ENCODE results near the gene PPP2R5D.
"Not testable (repeated sequence)": the region's sequence is repeated elsewhere in the genome, so short reads cannot be mapped to it uniquely, and the experiment has no call there.

Gene PPP2R5D

DNA sequence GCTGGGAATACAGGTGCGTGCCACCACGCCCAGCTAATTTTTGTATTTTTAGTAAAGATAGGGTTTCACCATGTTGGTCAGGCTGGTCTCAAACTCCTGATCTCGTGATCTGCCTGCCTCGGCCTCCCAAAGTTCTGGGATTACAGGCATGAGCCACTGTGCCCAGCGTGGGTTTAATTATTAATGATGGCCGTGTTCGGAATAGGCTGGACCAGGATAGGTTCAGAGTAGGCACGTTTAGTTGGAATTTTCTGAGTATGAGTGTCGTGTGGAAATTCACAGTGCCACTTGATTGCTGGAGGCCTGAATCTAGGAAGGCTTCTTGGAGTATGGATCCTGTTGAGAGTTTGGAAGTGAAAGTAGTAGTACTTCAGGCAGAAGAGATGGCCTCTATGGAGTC, 13.8 kb downstream of the PPP2R5D start:
- not testable (repeated sequence) for DNase-seq

DNA sequence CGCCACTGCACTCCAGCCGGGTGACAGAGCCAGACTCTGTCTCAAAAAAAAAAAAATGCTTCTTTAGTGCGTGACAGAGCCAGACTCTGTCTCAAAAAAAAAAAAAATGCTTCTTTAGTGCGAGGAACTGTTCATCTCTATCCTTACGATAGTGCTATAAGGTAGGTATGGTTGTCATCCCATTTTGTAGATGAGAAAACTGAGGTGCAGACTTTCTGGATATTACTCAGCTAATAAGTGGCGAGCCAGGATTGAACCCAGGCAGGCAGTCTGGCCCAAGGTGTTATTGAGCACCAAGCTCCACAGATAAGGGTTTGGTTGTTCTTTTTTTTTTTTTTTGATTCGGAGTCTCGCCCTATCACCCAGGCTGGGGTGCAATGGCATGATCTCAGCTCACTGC, 17.5 kb downstream of the PPP2R5D start:
- no peak for DNase-seq

DNA sequence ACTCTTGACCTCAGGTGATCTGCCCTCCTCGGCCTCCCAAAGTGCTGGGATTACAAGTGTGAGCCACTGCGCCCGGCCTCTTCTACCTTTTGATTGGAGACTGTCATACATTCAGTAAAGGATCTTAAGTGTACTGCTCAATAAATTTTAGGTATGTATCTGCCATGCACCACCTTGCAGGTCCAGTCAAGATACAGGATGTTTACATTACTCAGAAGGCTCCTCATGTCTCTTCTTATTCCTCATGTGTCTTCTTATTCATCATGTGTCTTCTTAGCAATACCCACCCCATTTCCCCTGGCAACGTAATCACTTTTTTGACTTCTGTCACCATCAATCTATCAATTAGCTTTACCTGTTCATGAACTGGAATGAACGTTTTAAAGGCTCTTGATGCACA, 21.5 kb downstream of the PPP2R5D start:
- no peak for DNase-seq

DNA sequence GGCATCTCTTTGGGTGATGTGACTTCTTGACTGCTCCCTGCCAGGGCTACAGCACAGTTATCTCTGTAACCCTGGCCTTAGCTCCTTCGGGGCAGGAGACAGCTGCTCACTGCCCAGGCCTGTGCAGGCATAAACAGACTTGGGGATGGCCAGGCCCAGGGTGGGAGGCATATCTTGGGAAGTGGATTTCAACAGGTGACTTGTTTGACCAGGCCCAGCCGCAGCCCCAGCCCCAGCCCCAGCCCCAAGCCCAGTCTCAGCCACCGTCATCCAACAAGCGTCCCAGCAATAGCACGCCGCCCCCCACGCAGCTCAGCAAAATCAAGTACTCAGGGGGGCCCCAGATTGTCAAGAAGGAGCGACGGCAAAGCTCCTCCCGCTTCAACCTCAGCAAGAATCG, 21.9 kb downstream of the PPP2R5D start:
- DNase-seq = no peak

DNA sequence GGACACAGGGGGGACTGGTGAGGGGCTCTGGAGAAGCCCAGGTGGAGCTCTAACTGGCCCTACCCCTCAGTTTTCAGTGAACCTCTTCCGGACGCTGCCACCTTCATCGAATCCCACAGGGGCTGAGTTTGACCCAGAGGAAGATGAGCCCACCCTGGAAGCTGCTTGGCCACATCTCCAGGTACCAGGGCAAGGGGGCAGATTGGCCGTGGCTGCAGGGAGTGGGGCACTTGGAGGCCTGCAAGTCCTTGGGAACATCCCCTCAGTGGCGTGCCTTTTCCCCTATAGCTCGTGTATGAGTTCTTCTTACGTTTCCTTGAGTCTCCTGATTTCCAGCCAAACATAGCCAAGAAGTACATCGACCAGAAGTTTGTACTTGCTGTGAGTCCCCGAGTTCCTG, 22.8 kb downstream of the PPP2R5D start:
- no peak for DNase-seq

DNA sequence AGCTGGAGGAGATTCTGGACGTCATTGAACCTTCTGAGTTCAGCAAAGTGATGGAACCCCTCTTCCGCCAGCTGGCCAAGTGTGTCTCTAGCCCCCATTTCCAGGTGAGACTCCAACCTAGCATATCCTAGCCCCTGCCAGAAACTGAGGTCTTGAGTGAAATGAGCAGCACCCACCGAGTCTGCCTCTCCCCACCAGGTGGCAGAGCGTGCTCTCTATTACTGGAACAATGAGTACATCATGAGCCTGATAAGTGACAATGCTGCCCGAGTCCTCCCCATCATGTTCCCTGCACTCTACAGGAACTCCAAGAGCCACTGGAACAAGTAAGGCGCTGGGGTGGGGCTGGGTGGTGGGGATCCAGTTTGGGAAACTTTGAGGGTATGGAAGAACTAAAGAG, 24.8 kb downstream of the PPP2R5D start:
- DNase-seq = peak; percentile 45

DNA sequence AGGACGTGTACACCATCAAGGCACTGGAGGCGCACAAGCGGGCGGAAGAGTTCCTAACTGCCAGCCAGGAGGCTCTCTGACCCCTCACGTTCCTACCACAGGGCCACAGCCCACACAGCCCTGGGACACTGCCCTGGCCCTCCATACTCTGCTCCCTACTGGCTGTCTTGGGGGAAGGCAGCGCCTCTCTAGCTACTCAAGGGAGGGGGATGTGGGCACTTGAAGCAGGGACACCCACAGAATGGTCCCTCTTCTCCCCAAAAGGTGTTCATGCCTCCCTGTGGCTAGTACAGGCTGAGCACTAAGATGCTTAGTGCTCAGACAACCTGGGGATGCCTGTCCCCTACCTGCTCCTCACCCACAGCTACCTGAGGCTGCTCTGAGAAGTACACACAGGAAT, 26.8 kb downstream of the PPP2R5D start:
- DNase-seq = no peak

DNA sequence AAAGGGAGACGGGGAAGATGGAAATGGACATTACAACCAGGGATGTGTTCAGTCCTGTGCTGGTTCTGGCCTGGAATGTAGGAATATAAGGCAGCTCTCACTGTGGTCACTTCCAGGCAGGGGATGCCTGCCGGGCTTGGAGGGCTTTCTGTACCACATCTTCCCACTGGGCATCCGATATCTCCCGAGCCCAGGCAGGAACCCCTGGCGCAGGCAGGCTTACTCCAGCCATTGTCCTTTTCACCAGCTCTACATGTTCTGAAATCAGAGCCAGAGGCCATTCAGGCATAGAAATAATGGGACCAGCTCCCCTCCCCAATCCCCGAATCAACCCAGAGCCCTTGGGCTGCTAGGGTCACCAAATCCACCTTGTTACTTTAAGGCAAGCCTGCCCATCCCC, 28.0 kb downstream of the PPP2R5D start:
- no peak for DNase-seq

DNA sequence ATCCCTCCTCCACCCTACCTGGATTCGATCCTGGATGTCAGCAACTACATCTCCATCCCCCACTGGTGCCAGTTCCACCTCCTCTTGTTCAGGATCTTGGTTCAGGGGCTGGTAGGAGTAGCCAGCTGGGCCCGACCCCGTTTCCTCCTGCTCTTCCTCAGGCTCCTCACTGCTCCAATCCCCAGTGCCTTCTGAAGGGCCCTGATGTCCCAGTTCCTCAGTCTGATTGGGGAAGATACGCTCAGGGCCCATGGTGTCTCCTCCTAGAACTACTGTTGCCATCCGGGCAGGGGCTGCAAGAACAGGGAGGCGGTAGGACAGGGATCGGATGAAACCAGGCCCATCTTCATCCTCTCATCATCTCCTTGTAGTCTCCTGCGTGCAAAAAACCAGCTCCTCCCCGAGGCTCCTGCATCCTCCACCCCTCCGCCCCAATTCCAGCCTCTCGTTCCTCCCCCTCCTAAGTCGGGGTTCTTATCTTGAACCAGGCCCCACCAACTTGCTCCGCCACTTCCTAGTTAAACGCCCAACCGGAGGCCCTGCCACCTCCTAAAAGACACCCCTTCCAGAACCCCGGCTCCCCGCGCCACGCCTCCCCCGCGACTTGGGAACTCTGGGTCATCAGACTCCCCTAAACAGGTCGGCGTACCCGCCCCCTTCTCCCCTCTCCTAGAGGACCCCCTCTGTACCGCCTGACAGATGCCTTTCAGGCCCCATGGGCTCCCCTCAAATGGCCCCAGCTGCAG, 28.9 kb downstream of the PPP2R5D start:
- DNase-seq = no peak

DNA sequence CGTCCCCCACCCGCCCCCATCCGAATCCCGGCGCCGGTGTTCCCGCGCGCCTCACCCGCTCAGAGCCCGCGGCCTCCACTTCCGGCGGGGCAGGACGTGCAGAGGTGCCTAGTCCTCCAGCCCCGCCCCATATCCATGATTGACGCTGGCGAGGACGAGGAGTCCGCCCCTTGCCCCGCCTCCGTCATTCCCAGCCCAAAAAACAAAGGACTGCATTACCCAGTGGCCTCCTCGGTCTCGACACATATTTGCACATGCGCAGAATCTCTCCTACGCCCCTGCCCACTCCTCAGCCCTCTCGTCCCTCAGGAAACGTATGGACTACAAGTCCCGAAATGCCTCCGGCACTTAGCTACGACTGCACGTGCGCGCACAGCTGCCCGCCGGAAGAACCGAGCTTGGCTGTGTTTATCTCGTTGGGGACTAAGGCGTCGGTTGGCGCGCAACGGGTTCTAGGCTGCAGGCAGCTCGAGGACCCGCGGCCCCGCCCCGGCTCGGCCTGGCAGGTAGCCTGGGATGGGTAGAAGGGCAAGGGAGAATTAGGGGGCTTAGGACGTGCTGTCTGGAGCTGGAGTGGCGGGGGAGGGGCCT, 29.6 kb downstream of the PPP2R5D start, which contains the start of the genes KLHDC3 and MEA1:
KLHDC3 (plus strand) TSS at position 407 of the 591 bp plus-strand sequence. CDS start 2,944 bp downstream, outside the sequence.
MEA1 (minus strand) TSS at position 104 of the 591 bp plus-strand sequence. CDS start 133 bp downstream, outside the sequence.
- DNase-seq = peak; percentile 100

DNA sequence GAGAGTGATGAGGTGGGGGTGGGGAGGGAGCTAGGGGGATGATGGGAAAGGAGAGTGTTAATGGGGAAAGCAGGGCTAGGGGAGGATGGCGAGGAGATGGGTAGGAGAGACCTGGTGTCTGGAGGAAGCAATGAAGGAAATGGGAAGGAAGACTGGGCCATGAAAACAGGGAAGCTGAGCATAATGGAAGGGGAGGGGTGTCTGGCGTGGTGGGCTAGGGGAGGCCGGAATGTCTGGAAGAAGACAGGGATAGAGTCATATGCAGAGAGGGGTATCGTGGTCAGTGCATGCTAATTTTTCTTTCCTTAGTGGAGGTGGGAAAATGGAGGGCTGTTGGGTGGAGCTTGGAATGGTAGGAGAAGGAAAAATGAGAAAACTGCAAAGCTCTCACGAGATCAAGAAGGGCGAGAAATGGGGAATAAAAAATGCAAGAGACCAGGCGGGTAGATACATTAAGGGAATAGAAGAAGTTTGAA, 30.1 kb downstream of the PPP2R5D start:
- DNase-seq = peak; percentile 50

DNA sequence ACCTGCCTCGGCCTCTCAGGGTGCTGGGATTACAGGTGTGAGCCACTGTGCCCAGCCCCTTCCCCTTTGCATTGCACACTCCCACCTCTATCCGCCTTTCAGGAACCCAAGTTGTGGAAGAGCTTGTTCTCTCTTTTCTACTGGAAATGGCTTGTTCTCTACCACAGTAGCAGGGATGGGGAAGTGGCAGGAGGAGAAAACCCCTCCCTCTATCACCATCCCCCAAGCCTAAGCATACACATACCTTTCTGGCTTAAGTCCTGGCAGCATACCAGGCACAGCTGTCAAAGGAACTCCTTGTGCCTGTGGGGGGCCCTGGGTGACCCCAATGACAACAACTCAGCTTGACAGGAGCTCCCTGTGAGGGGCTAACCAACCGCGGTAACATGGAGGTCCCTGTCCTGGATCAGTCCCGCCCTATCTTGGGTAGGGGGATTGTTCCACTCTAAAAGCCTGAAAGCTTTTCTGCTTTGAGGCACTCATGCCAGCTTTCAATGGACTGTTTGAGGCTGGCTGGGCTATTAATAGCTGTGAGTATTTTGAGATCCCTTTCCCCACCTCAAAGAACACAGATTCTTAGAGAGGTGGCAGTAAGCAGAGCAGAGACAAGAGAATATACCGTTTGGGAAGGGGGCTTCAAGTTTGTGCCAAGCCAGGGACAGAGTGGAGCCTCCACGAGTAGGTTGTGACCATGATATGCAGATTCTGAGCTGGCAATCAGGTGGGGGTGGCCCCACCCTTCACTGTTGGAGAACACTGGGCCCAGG, 32.0 kb downstream of the PPP2R5D start:
- no peak for DNase-seq

DNA sequence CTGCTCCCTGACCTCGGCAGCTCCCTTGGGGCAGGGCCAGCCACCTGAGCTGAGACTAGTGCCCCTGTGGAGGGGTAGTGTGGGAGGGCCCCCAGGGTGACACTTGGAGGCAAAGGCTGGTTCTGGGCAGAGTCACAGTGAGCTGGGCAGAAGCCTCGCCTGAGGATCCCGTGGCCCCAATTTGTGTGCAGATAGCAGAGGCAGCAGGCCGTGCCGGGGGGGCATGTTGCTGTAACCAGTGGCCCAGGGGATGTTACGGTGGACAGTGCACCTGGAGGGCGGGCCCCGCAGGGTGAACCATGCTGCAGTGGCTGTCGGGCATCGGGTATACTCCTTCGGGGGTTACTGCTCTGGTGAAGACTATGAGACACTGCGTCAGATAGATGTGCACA, 32.6 kb downstream of the PPP2R5D start:
- DNase-seq = no peak

DNA sequence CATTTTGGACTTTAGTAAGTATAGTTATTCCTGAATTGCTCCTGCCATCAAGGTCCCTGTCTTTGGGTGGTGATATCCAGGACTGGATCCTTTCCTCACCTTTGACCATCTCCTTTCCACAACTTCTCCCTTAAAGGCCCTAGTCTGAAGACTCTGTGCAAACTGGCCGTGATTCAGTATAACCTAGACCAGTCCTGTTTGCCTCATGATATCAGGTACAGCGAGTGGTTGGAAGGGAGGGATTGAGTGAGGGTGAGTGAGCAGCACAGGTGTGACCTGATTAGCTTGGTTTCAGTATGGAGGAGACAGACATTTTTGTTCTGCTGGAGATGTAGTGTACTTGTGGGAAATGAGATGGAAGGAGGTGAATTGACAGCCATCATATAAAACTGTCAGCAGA, 34.8 kb downstream of the PPP2R5D start:
- no peak for DNase-seq

DNA sequence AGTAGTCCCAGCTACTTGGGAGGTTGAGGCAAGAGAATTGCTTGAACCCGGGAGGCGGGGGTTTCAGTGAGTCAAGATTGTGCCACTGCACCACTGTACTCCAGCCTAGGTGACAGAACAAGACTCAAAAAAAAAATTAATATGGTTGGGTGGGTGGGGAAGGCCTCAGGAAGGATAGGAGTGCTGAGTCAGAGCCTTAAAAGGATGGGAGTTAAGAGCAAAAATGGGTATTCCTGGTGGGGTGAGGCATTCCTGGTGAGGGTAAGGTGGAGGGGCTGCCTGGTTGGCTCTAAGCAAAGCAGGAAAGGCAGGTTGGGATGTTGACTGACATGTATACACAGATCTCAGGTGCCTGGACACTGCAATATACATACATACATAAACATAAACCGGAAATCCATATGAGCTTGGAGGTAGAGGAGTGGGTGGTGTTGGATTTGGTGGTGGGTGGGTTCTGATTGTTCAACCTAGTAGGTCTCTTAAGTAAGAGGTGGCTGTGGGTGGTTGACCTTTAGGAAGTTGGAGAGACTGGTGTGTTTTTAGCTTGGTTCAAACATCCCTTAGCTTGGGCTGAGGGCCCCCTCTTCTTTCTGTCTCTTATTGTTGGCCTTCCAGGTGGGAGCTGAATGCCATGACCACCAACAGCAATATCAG, 35.8 kb downstream of the PPP2R5D start:
- DNase-seq = no peak

DNA sequence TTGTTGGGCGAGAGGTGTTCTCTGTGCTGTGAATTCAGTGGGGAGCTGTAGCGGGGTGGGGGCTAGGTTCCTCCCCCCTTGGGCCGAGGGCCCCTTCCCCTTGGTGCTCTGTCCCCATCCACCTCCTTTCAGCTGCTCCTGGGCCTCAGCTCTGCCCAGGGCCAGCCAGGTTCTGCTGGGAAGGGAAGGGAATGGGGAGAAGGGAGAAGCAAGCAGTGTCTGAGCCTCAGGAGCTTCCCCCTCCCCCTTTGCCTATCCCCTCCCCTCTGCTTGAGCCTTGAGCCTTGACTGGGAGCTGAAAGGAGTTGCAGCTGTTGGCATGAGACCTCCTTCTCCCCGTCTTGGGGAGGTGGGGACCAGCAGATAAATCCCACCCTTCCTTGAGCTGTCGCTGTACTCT, 36.5 kb downstream of the PPP2R5D start:
- DNase-seq = peak; percentile 61

DNA sequence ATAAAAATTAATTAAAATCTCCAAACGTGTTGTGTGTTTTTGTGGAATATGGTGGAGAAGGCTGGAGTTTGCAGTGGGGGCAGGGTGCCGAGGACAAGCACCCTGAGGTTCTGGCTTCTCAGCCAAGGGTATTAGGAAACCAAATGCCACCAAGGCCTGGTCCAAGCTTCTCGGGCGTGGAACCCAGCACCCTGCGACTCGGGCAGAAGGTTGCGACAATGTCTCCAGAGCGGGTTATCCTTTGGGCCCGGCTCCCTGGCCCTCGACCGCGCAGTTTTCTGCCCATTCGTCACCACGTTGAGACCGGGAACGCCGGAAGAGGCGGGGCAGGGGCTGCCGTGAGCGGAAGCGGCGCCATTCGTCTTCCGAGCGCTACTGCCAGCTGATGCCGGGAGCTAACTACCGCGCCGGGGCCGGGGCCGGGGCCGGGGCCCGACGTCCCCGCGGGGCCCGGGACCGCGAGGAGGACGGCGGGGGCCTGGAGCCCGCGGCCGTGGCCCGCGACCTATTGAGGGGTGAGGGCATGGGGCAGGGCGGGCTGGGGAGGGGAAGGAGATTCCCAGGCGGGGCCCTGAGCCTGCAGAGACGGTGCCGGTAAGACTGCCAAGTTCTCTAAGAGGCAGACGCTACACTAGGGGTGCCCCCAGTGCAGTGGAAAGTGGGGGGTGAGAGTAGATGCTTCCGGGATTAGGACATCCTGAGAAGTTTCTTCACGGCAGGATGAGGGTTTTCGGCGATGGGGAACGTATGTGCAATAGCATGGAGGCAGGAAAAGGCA, 37.1 kb downstream of the PPP2R5D start, which contains the start of gene RRP36:
RRP36 (plus strand) TSS at position 354 of the 778 bp plus-strand sequence; CDS start at position 386, 32 bp downstream.
- DNase-seq = peak; percentile 75

DNA sequence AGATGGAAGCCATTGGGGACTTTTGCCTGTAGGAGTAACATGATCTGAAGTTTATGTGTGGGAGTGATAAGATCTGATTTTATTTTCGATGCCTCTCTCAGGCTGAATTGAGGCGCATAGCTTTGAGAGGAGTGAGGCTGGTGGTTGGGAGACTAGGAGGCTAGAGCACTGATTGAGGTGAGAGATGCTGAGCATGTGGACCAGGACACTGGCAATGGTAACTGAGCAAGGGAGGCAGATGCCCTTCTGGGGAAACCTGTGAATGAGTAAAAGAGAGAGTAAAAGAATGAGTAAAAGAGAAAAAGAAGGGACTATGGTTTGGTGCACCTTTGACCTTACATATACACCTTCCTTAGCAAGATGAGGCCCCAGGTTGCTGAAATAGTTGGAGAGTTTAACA, 40.1 kb downstream of the PPP2R5D start:
- no peak for DNase-seq

DNA sequence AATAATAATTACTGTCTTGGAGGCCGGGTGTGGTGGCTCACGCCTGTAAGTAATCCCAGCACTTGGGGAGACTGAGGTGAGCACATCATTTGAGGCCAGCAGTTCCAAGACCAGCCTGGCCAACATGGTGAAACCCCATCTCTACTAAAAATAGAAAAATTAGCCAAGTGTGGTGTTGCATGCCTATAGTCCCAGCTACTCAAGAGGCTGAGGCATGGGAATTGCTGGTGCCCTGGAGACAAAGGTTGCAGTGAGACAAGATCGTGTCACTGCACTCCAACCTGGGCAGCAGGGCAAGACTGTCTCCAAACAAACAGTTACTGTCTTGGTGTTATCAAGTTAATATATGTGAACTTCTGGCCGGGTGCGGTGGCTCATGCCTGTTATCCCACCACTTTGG, 42.0 kb downstream of the PPP2R5D start:
- no peak for DNase-seq

DNA sequence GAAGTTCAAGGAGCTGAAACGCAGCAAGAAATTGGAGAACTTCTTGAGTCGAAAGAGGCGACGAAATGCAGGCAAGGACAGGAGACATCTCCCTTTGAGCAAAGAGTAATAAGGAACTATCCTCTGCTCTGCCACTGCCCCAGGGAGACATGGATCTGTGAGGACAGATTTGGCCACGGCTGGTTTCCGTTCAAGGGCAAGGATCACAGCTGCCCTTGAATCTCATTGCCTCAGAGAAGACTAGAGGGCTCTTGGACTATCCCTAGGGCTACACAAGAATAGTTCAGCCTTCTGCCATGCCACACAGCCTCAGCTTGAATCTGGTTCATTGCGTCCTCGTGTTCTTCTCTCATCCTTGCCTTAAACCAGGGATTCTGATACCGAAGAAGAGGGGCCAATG, 44.8 kb downstream of the PPP2R5D start:
- DNase-seq = no peak

DNA sequence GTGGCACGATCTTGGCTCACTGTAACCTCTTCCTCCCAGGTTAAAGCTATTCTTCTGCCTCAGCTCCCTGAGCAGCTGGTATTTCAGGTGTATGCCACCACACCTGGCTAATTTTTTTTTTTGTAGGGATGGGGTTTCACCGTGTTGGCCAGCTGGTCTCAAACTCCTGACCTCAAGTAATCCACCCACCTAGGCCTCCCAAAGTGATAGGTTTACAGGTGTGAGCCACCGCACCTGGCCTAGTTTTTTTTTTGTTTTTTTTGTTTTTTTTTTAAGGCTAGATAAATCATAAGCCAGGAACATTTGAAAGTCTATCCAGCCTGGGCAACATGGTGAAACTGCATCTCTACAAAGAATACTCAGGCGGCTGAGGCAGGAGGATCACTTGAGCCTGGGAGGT, 48.0 kb downstream of the PPP2R5D start:
- DNase-seq = peak; percentile 14

DNA sequence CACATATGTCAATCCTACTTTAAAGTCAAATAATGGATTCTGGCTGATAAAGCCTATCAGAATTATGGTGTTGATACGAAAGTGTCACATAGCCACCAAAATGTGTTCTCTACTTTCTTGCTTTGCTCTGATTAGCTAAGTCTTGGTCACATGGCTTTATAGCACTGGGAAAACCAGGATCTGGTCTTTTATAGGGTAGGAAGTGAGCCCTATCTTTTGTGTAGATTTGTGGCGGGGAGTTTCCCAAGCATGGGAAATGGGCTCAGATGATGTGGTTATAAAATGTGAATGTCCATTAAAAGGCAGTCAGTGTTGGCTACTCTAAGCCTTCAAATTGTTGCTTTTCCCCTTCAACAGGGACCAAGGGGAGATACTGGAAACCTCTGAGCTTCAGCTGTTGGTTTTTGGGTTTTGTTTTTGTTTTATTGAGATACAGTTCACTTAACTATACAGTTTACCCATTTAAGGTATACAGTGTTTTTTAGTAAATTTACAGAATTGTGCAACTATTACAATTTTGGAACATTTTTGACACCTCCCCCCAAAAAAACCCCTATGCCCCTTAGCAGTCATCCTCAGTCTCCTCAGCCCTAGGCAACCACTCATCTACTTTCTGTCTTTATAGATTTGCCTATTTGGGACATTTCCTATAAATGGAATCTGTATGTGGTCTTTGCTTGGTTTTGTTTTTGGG, 49.3 kb downstream of the PPP2R5D start:
- no peak for DNase-seq
